KMS-11 (cell line): ENCODE measurements around the gene LPIN2.
"Not testable (repeated sequence)": the region's sequence is repeated elsewhere in the genome, so short reads cannot be mapped to it uniquely, and the experiment has no call there.

Experiments
- H2AFZ ChIP-seq: fragments of 200-600 bp; sonication (generic); 2 replicates; pipeline ENCODE4 v1.6.1; 2016; ENCODE audit warnings: antibody characterized with exemption, mixed run types, low read depth
- H3K27ac ChIP-seq: fragments of 200-600 bp; sonication (generic); 2 replicates; pipeline ENCODE4 v1.6.1; 2016; ENCODE audit warnings: mild to moderate bottlenecking, mixed run types
- H3K27me3 ChIP-seq: fragments of 200-600 bp; sonication (generic); 2 replicates; pipeline ENCODE4 v1.6.1; 2017; ENCODE audit warnings: mild to moderate bottlenecking, low read depth, mixed run types, moderate library complexity; ENCODE audit not compliant: insufficient read depth
- H3K36me3 ChIP-seq: fragments of 200-600 bp; sonication (generic); 2 replicates; pipeline ENCODE4 v1.6.1; 2017; ENCODE audit warnings: mild to moderate bottlenecking, mixed run types; ENCODE audit not compliant: insufficient read depth
- H3K4me1 ChIP-seq: fragments of 200-600 bp; sonication (generic); 2 replicates; pipeline ENCODE4 v1.6.1; 2016; ENCODE audit warnings: mild to moderate bottlenecking, low read depth, mixed run types; ENCODE audit not compliant: poor library complexity, severe bottlenecking
- H3K4me2 ChIP-seq: fragments of 200-600 bp; sonication (generic); 2 replicates; pipeline ENCODE4 v1.7.0; 2016; ENCODE audit warnings: mild to moderate bottlenecking, mixed run types
- H3K4me3 ChIP-seq: fragments of 200-600 bp; sonication (generic); IDR thresholded peaks from 2 replicates; pipeline ENCODE4 v1.6.1; 2017; ENCODE audit warnings: low read depth, low read length, mixed read lengths; ENCODE audit not compliant: insufficient read depth
- H3K79me2 ChIP-seq: fragments of 200-600 bp; sonication (generic); 2 replicates; pipeline ENCODE4 v1.6.1; 2016; ENCODE audit warnings: low read depth, mixed run types; ENCODE audit not compliant: insufficient read depth
- H3K9ac ChIP-seq: fragments of 200-600 bp; sonication (generic); 2 replicates; pipeline ENCODE4 v1.6.1; 2016; ENCODE audit warnings: mild to moderate bottlenecking, mixed run types
- H4K20me1 ChIP-seq: fragments of 200-600 bp; sonication (generic); 2 replicates; pipeline ENCODE4 v1.6.1; 2016; ENCODE audit warnings: mild to moderate bottlenecking, mixed run types; ENCODE audit not compliant: insufficient read depth
- CTCF ChIP-seq: fragments of 200-600 bp; sonication (generic); conservative IDR thresholded peaks from 2 replicates; pipeline ENCODE4 v1.6.1; 2017; ENCODE audit warnings: low read depth, mild to moderate bottlenecking, antibody characterized with exemption, low read length, moderate library complexity, mixed read lengths

The LPIN2 gene

GRCh38 chr18:3052411-3052758 lies 39.4 kb upstream of the LPIN2 start:
- no peak overlapping the region for H3K27ac ChIP-seq
- no peaks in the 10 kb centered on the region for H3K27me3 ChIP-seq
- H3K9ac ChIP-seq, result no peak overlapping the region
- no peak overlapping the region for H3K4me3 ChIP-seq
- H3K36me3 ChIP-seq, result no peaks in the 10 kb centered on the region
- H4K20me1 ChIP-seq, result no peaks in the 10 kb centered on the region
- H2AFZ ChIP-seq, result no peak overlapping the region
- H3K4me2 ChIP-seq, result no peak overlapping the region
- TF ChIP-seq CTCF, result no peak
- H3K4me1 ChIP-seq, result no peaks in the 10 kb centered on the region
- no peaks in the 10 kb centered on the region for H3K79me2 ChIP-seq

GRCh38 chr18:3051718-3052410 lies 38.9 kb upstream of the LPIN2 start:
- Histone ChIP-seq H2AFZ (no peak overlapping the region), H3K79me2 (no peaks in the 10 kb centered on the region), H3K9ac (no peak overlapping the region), H3K4me1 (no peaks in the 10 kb centered on the region), H3K27ac (no peak overlapping the region), H3K27me3 (no peaks in the 10 kb centered on the region), H3K4me2 (no peak overlapping the region), H3K36me3 (no peaks in the 10 kb centered on the region), H3K4me3 (no peak overlapping the region), H4K20me1 (no peaks in the 10 kb centered on the region)
- TF ChIP-seq CTCF, result no peak

- H3K9ac ChIP-seq, H3K4me3 ChIP-seq, H3K4me1 ChIP-seq, H2AFZ ChIP-seq, H3K79me2 ChIP-seq, H4K20me1 ChIP-seq, H3K4me2 ChIP-seq, H3K27ac ChIP-seq, H3K27me3 ChIP-seq, H3K36me3 ChIP-seq: not testable (repeated sequence)
Measured at GRCh38 chr18:3049897-3050454, 37.0 kb upstream of the LPIN2 start.

- Histone ChIP-seq H2AFZ (no peak overlapping the region), H3K27ac (no peak overlapping the region), H4K20me1 (no peaks in the 10 kb centered on the region), H3K9ac (no peak overlapping the region), H3K4me3 (no peak overlapping the region), H3K79me2 (no peaks in the 10 kb centered on the region), H3K4me1 (no peaks in the 10 kb centered on the region), H3K36me3 (no peaks in the 10 kb centered on the region), H3K27me3 (no peaks in the 10 kb centered on the region), H3K4me2 (no peak overlapping the region)
- no peak for TF ChIP-seq CTCF
Measured at GRCh38 chr18:3048820-3049349, 35.9 kb upstream of the LPIN2 start.

GRCh38 chr18:3048121-3048520 lies 35.2 kb upstream of the LPIN2 start:
- H3K27me3 ChIP-seq, result no peaks in the 10 kb centered on the region
- no peak for TF ChIP-seq CTCF

More at GRCh38 chr18:3048121-3048520, 35.2 kb upstream of the LPIN2 start:
- H3K9ac ChIP-seq, result no peak overlapping the region
- no peaks in the 10 kb centered on the region for H4K20me1 ChIP-seq
- no peak overlapping the region for H2AFZ ChIP-seq
- no peak overlapping the region for H3K4me3 ChIP-seq
- no peaks in the 10 kb centered on the region for H3K36me3 ChIP-seq
- H3K4me1 ChIP-seq, result no peaks in the 10 kb centered on the region
- H3K4me2 ChIP-seq, result no peak overlapping the region
- H3K27ac ChIP-seq, result no peak overlapping the region
- no peaks in the 10 kb centered on the region for H3K79me2 ChIP-seq
